Keratinocyte (primary cell): ENCODE data around the gene AP3M1.

Experiments used
- EZH2 ChIP-seq: IDR thresholded peaks from one replicate; pipeline ENCODE4 v1.6.1; 2012; ENCODE audit warnings: inconsistent platforms, mild to moderate bottlenecking, low read length, moderate library complexity
- TF ChIP-seq, protein P1 (sequence below), 3 experiments: IDR thresholded peaks in 1 of 3; conservative IDR thresholded peaks in 1 of 3; optimal IDR thresholded peaks in 1 of 3; 2 replicates in 2 of 3; 3 replicates in 1 of 3; pipeline versions ENCODE3 to v1.5.1; 2011; ENCODE audit warnings: low read length in 3 of 3, mild to moderate bottlenecking in 3 of 3, moderate library complexity in 2 of 3, control low read depth in 1 of 3, inconsistent platforms in 1 of 3; ENCODE audit not compliant: insufficient read depth in 2 of 3; ENCODE audit errors: extremely low read depth in 1 of 3

- TF ChIP-seq, protein P1, sequence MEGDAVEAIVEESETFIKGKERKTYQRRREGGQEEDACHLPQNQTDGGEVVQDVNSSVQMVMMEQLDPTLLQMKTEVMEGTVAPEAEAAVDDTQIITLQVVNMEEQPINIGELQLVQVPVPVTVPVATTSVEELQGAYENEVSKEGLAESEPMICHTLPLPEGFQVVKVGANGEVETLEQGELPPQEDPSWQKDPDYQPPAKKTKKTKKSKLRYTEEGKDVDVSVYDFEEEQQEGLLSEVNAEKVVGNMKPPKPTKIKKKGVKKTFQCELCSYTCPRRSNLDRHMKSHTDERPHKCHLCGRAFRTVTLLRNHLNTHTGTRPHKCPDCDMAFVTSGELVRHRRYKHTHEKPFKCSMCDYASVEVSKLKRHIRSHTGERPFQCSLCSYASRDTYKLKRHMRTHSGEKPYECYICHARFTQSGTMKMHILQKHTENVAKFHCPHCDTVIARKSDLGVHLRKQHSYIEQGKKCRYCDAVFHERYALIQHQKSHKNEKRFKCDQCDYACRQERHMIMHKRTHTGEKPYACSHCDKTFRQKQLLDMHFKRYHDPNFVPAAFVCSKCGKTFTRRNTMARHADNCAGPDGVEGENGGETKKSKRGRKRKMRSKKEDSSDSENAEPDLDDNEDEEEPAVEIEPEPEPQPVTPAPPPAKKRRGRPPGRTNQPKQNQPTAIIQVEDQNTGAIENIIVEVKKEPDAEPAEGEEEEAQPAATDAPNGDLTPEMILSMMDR (optimal IDR thresholded peaks at IDR 0.05 in 1 of 3, IDR thresholded peaks at IDR 0.05 in 1 of 3, conservative IDR thresholded peaks at IDR 0.05 in 1 of 3; ENCODE audit: extremely low read depth in 1 of 3, insufficient read depth in 2 of 3, low read length in 3 of 3), result no peak
- no peak for TF ChIP-seq EZH2
Measured at GRCh38 chr10:74165530-74165901, 14.9 kb upstream of the AP3M1 start.
